ENCODE data around the gene TNS1.
"Not testable (repeated sequence)": the region's sequence is repeated elsewhere in the genome, so short reads cannot be mapped to it uniquely, and the experiment has no call there.

TNS1 gene

GRCh38 chr2:217825469-217826235 lies 177.1 kb downstream of the TNS1 start:
- no peak for DNase-seq

DNA sequence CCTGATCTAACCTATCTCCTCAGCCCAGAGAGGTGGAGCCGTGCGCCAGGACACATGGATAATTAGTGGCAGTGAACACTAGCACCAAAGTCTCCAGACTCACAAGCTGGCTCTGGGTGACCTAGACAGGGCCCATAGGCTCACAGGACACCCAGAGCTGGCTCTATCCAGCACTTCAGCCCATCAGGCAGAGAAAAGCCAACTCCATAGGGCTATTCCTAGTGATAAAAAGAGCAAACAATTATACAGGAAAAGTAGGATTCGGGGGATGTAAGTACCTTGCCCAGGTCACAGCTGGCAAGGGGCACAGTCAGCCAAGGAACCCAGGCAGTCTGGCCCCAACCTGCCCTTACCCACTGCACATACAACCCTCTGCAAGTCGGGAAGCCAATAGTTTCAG lies 178.6 kb downstream of the TNS1 start:
- no peak for DNase-seq

DNA sequence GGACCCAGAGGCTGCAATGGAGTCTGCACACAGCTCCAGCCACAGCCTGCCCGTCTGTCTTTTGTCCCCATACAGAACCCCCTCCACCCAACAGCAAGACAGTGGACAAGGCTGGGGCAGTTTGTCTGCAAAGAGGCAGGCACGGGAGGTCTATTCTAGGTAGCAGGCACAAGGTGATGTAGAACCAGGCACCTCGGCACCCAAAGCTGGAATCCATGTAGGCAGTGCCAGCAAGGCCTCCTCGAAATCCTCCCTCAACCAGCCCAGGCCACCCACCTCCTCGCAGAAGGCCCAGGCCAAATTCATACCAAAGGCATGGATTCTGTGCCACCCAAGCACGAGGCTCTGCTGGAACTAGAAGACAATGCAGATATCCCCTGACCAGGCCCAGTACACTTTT lies 179.2 kb downstream of the TNS1 start:
- no peak for DNase-seq

GRCh38 chr2:217822296-217823252 lies 180.2 kb downstream of the TNS1 start:
- DNase-seq, result no peak

DNA sequence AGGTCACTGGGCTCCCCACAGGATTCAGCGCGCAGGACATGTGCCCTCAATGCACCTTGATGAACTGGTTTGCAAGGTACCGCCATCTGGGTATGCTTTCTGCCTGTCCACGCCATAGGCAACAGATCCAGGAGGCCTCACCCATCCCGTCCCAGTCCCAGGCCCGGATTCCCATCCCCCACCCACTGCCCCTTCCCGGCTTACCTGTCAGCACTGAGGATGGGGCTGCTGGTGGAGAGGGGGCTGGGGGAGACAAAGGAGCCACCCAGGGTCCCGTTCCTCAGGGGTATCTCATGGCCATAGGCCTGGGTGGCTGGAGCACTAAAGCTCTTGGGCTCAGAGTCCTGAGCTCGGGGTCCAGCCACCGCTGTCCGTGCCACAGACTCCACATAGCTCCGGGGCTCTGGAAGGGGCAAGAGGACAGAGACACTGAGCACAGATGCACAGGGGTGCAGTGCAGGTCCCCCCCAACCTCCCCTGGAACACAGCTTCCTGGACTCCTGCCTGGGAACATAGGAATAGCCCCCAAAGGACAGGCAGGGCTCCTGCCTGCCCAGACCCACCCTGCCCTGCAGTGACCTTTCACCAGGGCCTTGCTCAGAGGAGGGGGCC lies 181.2 kb downstream of the TNS1 start:
- no peak for DNase-seq

GRCh38 chr2:217820904-217821303 lies 181.9 kb downstream of the TNS1 start:
- no peak for DNase-seq

GRCh38 chr2:217820091-217820819 lies 182.5 kb downstream of the TNS1 start:
- no peak for DNase-seq

DNA sequence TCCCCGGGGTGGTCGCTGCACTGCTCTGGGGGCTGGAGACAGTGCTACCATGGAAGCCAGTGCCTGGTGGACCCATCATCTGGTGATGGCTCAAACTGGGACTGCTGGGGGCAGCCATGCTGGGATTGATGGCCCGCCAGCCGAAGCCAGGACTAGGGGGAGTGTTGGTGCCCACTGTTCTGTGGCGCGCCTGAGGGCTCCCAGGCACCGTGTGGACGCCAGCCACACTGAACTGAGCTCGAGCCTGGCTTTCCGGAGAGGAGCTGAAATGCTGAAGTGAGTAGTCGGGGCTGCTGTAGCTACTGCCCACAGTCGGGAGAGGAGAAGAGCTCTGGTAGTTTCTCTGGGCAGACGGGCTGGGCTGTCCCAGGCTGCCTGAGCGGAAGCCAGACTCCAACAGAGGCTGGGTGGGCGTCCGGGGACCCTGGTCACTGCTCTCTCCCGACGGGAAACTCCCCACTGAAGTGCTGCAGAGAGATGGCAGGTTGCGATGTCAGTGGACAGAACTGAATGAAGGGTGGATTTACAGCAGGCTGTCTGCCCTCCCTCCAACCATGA lies 184.4 kb downstream of the TNS1 start:
- no peak for DNase-seq

GRCh38 chr2:217817466-217818292 lies 185.1 kb downstream of the TNS1 start:
- DNase-seq, result no peak

GRCh38 chr2:217816396-217816869 lies 186.4 kb downstream of the TNS1 start:
- DNase-seq, result no peak

GRCh38 chr2:217813828-217814227 lies 189.0 kb downstream of the TNS1 start:
- no peak for DNase-seq

- DNase-seq, result no peak
Observed at GRCh38 chr2:217812170-217812569, 190.6 kb downstream of the TNS1 start.

DNA sequence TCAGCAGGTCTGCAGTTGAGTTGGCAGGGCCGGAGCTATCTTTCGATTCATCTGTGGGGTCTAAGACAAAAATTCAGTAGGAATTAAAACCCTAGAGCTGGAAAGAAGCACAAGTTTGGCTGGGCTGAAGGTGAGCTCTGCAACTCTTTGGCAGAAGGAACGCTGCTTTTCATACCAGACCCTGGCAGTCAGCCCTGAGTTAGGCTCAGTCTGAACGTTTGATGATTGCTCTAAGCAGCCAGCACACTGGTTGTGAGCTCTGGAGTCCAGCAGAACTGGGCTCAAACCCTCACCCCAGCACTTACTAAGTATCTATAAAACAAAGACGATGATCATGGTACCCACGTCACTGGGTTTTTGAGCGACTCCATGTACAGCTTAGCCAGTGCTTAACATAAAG lies 192.5 kb downstream of the TNS1 start:
- no peak for DNase-seq

DNA sequence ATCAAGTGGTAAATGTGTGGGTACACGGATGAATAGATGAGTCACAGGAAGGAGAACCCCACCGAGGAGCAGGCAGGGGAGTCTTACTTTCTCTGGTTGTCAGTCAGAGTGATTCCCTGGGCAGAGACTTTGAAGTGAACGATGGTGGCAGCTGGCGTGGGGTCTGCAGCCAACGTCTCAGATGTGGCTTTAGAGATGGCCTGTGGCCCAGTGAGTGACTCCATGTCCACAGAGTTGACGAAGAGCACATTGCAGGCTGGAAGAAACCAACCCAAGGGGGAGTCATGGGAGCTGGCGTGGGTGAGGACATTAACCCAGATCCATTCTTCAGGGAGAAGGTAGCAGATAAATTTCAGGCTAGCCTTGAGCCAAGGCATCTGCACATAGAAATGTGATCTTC lies 193.1 kb downstream of the TNS1 start:
- DNase-seq, result no peak

DNA sequence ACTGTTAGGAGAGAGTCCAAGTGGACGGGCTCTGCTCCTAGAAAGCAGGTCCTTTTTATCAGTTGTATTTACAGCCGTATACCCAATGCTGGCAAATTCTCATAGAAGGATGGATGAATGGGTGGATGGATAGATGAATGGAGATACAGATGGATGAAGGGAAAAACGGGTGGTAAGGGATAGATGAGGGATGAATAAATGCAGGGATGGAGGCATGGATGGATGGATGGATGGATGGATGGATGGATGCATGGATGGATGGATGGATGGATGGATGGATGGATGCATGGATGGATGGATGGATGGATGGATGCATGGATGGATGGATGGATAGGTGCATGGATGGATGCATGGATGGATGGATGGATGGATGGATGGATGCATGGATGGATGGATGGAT lies 193.8 kb downstream of the TNS1 start:
- DNase-seq, result not testable (repeated sequence)

DNA sequence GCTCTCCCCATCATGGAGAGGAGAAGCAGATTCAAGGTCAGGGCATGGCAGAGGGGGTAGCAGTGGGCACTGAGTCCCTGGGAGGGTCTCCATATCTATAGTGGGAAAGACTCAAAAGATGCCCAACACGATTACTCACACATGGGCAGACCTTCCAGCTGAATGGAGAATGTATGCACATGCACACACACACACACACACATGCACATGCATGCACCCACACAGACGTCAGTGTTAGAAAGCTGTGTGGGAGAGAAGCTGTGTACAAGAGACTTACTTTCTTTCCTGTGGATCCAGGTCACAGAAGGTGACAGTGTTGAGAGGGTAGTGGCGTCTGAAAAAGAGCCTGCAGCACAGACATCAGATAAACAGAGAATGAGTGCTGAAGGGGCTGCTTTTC lies 194.5 kb downstream of the TNS1 start:
- DNase-seq, result no peak

DNA sequence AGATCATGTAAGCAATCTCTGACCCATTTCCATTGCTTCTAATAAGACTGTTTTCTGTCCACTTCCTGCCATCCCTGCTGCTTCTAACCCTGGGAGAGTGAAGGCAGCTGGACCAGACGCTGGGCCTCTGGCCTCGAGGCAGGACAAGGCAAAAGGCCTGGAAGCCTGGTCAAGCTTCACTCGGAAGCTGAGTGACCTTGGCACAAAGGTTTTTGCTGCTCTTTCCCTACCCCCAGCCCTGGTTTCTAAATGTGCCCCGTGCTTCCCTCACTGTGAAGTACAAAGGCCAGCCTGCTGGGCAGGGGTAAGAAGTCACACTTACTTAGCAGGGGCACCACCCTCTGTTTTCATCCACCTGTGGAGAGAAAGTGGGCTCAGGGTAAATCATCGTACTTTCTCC lies 195.0 kb downstream of the TNS1 start:
- no peak for DNase-seq

GRCh38 chr2:217807025-217807424 lies 195.8 kb downstream of the TNS1 start:
- DNase-seq, result no peak

DNA sequence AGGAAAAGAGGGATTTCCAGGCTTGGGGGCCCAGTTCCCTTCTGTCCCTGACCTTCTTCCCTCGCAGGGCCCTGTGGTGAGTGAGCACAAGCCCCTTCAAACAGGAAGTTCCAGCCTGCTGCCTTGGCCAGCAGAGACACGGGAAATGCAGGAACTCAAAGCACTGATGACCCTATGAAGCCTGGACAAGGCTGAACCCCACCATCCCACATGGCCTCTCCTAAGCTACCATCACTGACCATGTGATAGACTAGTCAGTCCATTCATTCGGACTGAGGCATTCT lies 196.4 kb downstream of the TNS1 start:
- no peak for DNase-seq

GRCh38 chr2:217805668-217806481 lies 196.9 kb downstream of the TNS1 start:
- no peak for DNase-seq

All from activated CD4-positive, alpha-beta T cell treated with anti-CD3 and anti-CD28 coated beads, Interleukin-10, Interleukin-2, amounts not matched to agents 100 ng/mL and 50 ng/mL, durations not matched to agents 16 hours and 8 hours (primary cell).